GM18505 (cell line): Measurements from ENCODE around the gene SDSL.

Source experiments
- ATAC-seq: cut with Tn5 transposase; IDR thresholded peaks from one replicate; pipeline ENCODE4 v1.9.1; 2021; ENCODE audit not compliant: unreplicated experiment
- POLR2A ChIP-seq: IDR thresholded peaks from 4 replicates; pipeline ENCODE4 v1.6.1; 2011; ENCODE audit warnings: borderline replicate concordance; ENCODE audit not compliant: insufficient read depth, insufficient read length; ENCODE audit errors: extremely low read depth

Gene SDSL

DNA sequence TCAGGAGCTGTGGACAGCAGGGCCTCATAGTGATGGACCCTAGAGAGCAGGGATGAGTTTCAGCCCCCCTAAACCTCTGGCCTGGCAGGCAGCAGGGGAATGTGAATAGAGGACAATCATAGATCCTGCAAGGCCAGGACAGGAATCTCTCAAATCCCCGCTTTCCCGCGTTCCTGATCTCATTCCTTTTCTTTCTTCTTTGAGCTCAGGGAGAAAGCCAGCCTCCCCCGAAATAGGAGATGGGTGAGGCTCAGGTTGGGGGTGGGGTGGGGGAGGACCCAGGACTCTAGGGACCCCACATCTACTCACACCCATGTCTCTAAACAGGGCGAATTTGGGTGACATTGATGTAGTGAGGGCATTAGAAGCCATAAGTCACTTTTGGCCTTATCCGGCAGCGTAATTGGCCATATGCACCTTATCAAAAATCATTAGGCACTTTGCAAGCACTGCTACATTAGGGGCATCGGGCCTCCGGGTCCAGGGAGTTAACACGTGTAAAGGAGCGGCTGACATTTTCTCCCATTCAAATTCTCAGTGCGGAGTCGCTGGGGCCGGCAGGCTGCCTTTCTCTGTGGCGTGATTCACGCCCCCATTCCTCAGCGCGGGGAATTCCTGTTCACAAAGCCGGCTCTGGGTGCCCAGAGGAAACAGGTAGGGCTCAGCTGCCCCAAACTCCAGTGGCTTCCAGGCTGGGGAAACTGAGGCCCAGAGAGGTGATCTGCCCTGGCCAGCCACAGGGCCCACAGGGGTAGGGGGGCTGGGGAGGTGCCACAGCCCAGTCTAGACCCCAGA is 48.0 kb downstream of the SDSL start:
- no peak for TF ChIP-seq POLR2A
- ATAC-seq = no peak

DNA sequence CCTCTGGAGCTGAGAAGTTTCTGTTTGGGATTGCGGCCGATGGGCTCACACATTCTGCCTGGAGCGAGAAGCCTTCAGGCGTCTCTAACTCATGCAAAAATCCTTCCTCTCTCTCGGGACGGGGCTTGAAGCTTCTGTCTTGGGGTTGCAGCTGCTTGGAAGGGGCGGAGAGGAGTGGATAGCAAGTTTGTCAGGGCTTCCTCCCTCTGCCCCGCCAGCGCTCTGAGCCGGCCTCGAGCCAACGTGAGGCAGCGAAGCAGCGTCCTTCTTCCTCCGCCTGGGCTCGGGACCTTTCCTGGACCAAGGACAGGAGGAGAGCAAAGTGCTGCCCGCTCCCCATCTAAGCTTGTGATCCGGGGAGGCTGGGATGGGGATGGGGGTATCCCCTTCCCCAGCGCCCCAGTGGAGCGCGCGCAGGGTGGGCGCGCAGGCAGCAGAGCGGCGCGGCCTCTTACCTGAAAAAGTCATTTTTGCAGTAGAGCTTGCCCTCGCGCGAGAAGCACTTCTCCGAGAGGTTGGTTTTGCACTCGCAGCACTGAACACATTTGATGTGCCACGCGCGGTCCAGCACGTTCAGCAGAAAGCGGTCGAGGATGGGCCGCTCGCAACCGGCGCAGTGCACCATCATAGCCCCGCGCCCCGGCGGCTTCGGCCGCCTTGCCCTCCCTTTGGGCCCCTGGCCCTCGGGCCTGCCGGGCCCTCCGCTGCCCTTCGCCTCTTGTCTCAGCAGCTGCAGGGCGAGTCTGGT is 48.9 kb downstream of the SDSL start:
- TF ChIP-seq POLR2A = no peak
- ATAC-seq = no peak

DNA sequence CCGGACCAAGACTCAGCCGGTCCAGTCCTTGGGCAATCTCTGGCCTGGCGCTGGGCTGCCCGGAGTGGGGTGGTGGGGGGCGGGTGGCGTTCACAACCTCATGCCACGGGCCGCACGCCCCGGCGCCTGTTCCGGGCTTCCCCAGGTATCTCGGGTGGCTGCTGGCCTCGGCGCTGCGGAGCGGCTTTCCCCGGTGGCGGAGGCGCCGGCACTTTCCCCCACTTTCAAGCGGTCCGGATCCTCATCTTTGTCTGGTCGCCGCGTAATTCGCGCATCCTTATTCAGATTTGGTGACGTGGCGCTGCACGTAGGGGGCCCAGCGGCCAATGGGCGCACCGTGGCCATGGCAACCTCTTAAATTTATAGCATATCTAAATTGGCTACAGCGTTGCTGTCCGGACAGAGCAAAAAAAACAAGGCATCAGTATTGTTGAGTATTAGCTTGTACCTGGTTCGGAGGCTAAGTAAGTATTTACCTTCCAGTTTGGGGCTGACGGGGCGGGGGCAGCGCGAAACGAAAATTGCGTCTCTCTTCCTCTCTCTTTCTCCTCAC is 49.5 kb downstream of the SDSL start, which contains the start of gene LHX5:
Gene LHX5 (minus strand): TSS at position 253 of the 553 bp plus-strand sequence. CDS start 373 bp downstream, outside the sequence.
- no peak for TF ChIP-seq POLR2A
- ATAC-seq = no peak

DNA sequence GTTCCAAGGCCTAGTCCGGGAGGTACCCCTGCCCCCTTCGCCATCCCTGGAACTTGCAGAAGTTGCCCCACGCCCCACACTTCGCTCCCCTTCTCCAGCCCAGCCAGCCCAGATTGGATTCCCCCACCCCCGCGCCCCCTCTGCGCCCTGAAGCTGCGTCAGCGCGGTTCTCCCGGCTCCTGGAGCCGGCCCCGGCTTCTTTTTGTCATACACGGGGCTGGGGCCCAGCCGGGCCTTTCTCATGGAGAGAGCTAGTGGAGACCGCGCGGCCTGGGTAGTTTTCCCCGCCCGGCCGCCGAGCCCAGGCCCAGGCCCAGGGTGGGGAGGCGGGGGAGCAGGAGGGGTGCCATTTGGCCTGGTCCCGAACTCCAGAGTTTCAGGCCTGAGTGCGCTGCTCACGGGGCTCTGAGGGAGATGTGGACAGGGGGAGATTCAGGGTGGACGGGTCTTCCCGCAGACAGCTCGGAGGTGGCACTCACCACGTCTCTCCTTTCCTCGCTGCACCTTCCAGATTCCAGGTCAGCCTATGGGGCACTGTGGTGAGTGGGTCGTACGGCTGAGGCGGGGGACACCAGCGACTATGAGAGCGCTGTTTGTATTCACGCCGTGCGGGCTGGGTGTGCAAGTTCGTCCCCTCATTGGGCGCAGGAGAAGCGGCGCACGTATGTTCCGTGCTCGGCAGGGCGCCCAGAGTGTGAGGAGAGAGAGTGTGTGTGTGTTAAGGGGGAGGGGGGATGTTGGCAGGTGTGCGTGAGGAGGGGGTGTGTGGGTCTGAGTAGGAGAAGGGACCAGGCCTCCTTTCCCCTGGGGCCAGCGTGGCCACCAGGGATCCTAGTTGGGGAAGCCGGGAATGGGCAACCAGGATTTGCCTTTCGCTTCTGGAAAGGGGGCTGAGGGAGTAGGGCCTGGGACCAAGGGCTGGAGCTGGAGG is 50.3 kb downstream of the SDSL start:
- no peak for ATAC-seq
- TF ChIP-seq POLR2A = no peak

DNA sequence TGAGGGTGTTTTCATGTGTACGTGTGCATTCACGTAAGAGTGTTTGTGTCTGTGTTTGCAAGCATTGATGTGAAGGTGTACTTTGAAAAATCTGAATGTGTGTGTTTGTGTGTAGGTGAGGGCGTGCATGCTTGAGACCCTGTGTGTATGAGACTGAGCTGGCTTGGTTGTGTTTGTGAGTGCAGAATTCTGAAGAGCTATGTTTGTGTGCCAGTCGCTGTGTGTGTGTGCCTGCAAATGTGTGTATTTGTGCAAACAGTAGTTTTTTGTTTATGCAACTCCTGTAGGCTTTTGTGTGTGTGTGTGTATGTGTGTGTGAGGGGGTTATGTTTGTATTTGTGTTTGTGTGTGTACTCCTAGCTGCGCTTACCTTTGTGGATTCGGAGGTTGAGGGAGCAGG is 51.2 kb downstream of the SDSL start:
- ATAC-seq = no peak
- TF ChIP-seq POLR2A = no peak

DNA sequence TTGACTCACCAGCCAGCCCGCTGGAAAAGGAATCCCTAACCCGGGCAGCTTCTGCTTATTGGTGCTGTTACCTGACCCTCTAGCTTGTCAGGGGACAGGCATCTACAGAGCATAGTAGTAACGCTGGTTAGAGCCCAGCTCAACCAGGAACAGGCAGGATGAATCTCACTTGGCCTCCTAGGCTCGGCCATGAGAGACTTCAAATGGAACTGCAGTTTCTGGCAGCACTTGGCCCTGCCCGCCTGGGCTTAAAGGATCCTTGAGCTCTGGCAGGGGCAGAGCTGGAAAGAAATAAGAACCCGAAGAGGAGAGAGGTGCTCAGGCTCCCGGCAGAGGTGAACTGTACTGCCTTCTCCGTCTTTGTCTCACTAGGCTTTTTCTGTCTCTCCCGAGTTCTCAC is 51.8 kb downstream of the SDSL start:
- ATAC-seq = no peak

DNA sequence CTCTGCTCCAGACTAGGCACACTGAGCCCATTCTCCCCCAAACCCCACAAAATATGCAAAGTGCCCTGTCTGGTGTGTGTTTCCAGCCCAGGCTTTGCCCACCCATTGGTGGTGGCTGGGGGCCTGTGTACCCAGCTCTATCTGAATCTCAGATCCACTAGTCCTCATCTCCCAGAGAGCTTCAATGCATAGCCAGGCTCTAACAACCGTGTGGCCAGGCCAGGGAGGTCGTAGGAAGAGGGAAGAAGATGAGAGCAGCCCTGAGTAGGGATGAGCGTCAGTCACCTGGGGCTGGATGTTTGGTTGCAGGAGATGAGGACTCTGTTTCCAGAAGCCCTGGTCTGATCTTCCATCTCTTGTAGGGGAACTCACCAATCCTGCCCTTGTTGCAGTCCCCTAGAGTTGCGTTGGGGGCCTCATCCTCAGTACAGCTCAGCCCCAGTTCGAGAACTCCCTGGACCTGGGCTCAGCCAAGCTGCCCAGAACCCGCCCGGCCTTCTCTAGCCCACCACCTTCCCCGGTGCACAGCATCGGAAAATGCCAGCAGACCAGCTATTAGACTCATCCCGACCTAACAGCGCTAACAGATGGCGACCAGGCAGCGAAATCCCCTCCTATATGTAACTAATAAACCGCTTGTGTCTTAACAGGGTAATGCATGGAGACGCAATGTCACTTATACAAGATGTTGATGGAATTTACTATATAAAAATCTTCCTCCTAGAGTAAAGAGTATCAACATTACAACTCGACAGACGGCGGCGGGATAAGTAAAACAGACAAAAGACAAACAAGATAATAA is 52.7 kb downstream of the SDSL start:
- no peak for TF ChIP-seq POLR2A

More for the DNA sequence above, 51.8 kb downstream of the SDSL start:
- TF ChIP-seq POLR2A = no peak

DNA sequence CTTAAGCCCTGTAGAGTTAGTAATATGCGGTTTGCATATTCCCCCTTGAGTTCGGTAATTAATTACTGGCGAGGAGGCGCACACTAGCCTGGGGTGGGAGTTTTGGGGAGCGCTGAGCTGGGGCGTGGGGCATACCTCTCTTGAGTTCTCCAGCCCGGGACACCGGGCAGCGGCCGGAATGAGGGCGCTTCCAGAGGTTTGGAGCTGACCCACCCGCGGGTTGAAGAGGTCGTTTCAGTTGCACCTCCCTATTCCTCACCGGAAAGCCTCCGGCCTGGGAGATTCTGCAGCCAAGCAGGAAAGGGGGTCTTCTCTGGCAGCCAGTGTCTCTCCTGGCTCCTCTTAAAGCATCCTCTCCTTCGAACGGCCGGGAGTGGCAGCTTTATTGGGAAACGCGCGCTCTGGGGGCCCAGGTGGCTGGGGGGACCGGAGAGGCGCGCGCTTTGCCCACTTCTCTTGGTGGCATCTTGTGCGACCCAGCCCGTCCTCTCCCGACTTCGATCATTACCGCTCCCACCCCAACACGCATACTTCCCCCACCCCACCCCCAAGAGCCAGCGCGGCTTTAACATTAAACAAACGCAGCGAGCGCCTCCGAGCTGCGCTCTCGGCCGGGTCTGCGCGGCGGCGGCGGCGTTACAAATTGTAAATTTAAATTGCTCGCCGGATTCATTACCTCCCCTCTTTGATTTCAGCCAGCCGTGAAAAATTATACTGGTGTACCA is 53.4 kb downstream of the SDSL start:
- TF ChIP-seq POLR2A = no peak
- no peak for ATAC-seq

More for the DNA sequence above, 52.7 kb downstream of the SDSL start:
- ATAC-seq = no peak

DNA sequence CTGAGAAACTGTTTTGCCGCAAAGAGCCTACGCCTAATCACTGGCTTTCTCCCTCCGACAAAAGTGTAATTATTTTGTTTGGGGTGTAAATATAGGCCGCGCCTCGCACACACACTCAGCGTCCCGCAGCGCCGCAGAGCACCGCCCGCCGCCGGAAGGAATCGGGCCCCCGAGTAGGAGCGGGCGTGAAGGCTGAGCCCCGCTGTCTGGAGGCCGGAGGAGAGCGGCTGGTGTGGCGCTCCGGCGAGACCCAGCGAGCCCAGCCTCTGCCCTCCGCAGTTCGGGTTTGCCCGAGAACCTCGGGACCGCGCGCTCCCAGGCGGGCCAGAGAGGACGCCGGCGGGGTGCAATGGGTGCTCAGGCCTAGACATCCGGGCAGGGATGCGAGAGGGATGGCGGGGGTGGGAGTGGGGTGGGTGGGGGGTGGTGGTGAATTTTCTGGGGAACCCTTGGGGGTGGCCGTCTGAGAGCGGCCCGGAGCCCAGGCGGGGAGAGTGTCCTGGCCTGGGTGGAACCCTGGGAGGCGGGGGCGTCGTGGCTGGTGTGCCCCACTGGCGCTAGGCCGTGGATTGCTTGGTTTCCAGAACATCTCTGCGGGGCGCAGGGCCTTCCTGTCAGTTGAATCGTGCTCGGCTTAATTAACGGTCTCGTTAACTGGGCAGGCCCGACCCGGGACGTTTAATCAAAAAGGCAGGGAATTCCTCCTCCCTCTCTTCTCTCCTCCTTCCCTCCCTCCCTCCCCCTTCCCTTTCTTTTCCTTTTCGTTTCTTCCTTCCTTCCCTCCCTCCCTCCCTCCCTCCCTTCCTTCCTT is 54.2 kb downstream of the SDSL start:
- ATAC-seq = no peak

DNA sequence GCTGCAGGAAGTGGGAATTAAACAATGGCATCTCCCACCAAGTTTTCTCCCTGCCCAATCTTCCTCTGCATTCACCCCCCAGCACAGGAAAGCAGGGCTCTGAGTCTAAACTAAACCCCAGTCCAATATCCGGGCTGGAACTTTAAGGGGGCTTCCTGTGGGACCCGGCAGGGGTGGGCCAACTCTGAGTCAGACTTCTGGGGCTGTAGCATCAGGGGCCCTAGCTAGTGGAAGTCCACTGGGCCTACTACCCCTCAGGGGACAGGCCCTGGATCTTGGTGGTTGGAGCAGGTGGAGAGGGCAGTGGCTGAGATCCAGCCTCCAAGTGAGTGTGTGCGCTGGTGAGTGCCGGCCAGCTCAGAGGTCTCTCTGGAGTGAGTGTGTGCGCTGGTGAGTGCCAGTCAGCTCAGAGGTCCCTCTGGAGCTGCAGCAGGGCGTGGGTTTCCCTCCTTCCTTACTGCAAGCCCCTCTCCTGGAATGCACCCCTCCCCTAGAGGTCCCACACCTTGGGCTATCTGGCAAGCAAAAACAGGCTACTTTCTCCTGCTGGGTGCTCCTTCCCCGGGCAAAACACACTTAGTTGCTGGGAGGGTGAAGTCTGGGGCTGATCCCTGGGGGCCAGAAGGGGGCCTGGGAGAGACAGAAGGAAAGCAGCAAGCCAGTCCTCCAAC is 55.1 kb downstream of the SDSL start:
- ATAC-seq = no peak

More for the DNA sequence above, 54.2 kb downstream of the SDSL start:
- no peak for TF ChIP-seq POLR2A

DNA sequence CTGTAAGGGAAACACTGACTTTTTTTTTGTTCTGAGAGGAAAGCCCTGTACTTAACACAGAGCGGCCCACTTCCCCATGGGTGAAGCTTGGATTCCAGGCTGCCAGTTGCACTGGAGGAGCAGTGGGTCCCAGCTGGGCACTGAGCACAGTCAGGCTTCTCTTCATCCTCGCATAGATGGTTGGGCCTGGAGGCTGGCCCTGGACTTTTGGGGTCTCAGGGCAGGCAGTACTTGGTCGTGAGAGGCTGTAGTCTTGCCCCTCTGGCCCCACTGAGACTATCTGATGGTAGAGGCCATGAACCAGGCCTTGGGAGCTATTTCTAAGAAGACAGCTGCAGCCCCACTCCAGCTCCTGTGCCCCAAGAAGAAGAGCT is 55.6 kb downstream of the SDSL start:
- TF ChIP-seq POLR2A = no peak
- ATAC-seq = no peak

More for the DNA sequence above, 55.1 kb downstream of the SDSL start:
- TF ChIP-seq POLR2A = no peak
